Esophagus mucosa (tissue), 1 donor: ENCODE results near the gene ACSL1. TPM values are rescaled to one million over a fixed set of nuclear protein-coding genes. Genes with fewer than 3 reads are reported as not detected.
"Not testable (repeated sequence)": the region's sequence is repeated elsewhere in the genome, so short reads cannot be mapped to it uniquely, and the experiment has no call there.

Experiments used
- ATAC-seq: fragments of 200-7000 bp; cut with Tn5 transposase; one replicate; pipeline ENCODE4 v1.9.1; 2020
- total RNA-seq: library from RNA; stranded (reverse); gene quantifications from one replicate; pipeline ENCODE4 v1.2.4, GENCODE V29; 2023
- donor health status: DM: yes; HTN: yes; CAD: no.

The ACSL1 gene
- total RNA-seq, 1 donor from 2014 or later = 74.3 TPM

DNA sequence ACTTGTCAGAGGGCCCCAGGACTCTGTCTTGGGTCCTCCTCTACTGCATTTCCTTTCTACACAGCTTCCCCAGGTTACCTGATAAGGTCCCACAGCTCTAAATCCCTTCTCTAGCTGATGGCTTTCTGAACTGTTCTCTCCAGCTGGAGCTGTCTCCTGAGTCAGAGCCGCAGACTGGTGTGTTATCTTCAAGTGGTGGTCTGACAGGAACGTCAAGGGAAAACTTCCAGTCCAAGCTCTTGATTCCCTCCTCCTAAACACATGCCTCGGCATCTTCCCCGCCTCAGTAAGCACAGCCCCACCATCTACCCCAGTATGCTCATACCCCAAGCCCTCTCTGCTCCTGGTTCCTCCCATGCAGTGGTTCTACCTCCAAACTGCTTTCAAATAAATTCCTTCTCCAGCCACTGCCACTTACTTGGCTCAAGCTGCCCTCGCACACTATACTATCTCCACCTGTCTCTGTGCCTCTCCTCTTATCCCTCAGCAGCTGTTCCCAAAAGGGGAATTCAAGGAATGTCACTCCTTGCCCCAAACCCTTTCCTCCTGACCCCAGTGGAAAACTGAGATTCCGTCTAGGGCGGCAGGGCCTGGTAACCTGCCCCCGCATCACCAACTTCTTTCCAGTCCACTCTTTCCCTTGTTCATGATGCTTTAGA is 74.7 kb downstream of the ACSL1 start:
- ATAC-seq = no peak

DNA sequence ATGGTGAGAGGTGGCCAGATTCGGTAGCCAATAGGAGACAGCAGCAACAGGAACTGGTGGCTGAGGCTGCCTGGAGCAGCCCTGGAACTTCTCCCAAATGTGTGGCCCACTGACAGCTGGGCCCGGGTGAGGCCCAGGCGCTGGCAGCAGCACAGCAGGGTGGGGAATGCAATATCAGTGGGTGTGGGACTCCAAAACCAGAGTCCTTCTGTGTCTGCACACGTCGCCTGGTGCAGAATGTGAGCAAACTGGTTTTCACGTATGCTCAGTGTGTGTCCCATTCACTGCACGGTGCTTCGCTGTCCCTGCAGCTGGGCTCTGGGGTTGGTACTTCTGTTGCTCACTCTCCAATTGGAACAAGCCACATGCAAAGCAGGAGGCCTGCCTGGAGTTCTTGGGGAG is 77.5 kb downstream of the ACSL1 start:
- peak; percentile 94 for ATAC-seq

- ATAC-seq = peak; percentile 66
These were observed 78.5 kb downstream of the ACSL1 start for GRCh38 chr4:184747034-184747830.

- peak; percentile 59 for ATAC-seq
These were observed 79.7 kb downstream of the ACSL1 start for GRCh38 chr4:184745831-184746795.

- ATAC-seq = no peak
These were observed 81.5 kb downstream of the ACSL1 start for GRCh38 chr4:184744236-184744635.

DNA sequence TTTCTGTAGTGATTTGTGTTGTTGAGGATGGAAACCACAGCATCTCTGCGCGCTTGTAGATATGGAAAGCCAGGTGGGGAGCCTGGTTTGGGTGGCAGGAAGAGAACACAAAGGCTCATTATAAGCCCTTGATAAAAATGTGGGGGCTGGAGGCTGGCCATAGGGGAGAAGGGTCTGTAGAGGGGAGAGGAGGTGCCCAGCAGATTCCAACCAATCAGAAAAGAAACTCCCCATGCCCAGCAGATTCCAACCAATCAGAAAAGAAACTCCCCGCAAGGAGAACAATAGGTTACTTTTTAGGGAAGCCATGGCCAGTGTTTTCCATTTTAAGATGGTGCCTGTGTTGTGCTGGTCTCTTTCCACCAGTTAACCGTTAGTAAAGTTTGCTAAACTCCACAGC is 82.1 kb downstream of the ACSL1 start:
- ATAC-seq = no peak

GRCh38 chr4:184741651-184742050 is 84.1 kb downstream of the ACSL1 start:
- ATAC-seq = not testable (repeated sequence)

DNA sequence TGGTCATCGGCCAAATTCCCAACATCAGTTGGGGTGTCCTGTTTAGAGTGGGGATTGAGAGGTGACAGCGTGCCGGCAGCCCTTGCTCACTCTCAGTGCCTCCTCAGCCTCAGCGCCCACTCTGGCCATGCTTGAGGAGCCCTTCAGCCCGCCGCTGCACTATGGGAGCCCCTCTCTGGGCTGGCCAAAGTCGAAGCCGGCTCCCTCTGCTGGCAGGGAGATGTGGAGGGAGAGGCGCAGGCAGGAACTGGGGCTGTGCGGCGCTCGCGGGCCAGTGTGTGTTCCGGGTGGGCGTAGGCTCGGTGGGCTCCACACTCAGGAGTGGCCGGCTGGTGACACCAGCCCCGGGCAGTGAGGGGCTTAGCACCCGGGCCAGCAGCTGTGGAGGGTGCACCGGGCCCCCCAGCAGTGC is 84.8 kb downstream of the ACSL1 start:
- ATAC-seq = peak; percentile 29

DNA sequence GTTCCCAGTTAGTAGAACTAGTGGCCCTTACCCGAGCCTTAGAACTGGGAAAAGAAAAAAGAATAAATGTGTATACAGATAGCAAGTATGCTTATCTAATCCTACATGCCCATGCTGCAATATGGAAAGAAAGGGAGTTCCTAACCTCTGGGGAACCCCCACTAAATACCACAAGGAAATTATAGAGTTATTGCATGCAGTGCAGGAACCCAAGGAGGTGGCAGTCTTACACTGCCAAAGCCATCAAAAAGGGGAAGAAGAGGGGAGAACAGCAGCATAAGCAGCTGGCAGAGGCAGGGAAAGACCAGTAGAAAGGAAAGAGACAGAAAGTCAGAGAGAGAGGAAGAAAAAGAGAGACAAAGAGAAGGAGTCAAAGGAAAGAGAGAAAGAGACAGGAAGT is 86.2 kb downstream of the ACSL1 start:
- ATAC-seq = not testable (repeated sequence)

DNA sequence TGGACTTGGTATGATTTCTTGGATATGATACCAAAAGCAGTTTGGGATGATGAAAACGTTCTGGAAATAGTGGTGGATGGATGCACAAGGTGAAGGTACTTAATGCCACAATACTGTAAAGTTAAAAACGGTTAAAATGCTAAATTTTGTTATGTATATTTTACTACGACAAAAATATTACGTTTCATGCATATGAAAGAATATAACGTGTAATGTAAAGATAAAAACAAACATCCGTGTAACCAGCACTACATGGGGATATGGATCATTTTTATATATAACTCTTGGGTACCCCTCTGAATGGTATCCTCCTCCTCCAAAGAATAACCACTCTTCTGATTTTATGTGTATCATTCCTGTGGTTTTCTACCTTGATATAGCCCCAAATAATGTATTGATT is 91.0 kb downstream of the ACSL1 start:
- ATAC-seq = no peak

- ATAC-seq = peak; percentile 97
These were observed 91.9 kb downstream of the ACSL1 start, which contains the start of gene CENPU for GRCh38 chr4:184733654-184734524. CENPU (minus strand) TSS chr4:184734096; CDS start chr4:184734062, 34 bp downstream.

- ATAC-seq = peak; percentile 77
These were observed 93.6 kb downstream of the ACSL1 start for GRCh38 chr4:184732126-184732525.

DNA sequence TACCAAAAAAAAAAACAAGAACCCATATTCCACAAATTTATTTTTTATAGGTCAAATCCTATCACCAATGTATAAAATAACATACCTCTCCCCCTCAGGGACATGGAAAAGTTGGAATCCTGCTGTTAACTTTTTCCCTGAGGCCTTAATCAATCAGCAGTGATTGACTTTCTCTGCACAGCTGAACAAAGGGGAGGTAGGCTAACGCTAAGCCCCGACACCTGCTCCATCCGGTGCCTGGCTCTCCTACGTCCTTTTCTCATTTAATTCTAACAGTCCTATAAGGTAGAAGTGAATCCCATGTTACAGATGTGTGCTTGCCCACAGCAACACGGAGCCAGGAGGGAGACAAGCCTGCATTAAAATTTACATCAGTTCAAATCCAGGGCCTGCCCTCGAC is 94.7 kb downstream of the ACSL1 start:
- no peak for ATAC-seq

DNA sequence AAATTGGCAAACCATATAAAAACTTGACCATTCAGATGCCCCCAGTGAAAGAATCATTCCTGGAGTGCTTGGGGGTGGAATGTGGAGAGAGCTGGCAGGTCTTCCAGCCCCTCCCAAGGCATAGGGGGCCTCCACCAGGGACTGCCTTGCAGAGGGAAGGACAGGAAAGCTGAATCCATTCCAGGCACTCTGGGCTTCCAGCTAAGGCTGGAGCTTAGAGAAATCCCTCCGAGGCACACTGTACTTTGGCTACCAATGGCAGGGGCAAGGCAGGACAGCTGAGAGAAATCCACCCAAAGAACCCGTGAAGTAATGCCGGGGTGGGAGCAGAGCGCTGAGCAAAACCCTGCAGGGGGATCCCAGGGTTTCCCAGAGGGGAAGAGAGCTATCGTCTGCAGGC is 95.8 kb downstream of the ACSL1 start:
- ATAC-seq = no peak

- peak; percentile 39 for ATAC-seq
These were observed 96.9 kb downstream of the ACSL1 start for GRCh38 chr4:184728858-184729257.

- no peak for ATAC-seq
These were observed 98.3 kb downstream of the ACSL1 start for GRCh38 chr4:184727430-184727829.

DNA sequence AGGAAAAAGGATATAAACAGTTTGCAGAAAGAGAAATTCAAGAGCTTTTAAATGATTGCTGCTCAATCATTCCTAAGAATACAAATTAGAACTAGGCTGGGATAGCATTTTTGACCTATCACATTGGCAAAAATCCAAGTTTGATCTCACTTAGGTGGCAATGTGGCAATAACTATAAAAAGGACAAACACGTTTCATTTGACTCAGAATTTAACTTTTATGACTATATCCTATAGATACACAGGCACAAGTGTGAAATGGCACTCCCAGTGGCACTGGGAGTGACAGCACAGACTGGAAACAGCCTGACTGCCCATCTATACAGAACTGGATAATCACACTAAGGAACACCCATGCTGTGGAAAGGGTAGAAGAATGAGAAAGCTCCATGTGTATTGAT is 103.0 kb downstream of the ACSL1 start:
- ATAC-seq = peak; percentile 66

- ATAC-seq = no peak
These were observed 104.5 kb downstream of the ACSL1 start for GRCh38 chr4:184721254-184721653.

- ATAC-seq = no peak
These were observed 106.4 kb downstream of the ACSL1 start for GRCh38 chr4:184719407-184719806.

- ATAC-seq = no peak
These were observed 110.2 kb downstream of the ACSL1 start for GRCh38 chr4:184715526-184715925.

- ATAC-seq = no peak
These were observed 111.9 kb downstream of the ACSL1 start for GRCh38 chr4:184713887-184714286.

DNA sequence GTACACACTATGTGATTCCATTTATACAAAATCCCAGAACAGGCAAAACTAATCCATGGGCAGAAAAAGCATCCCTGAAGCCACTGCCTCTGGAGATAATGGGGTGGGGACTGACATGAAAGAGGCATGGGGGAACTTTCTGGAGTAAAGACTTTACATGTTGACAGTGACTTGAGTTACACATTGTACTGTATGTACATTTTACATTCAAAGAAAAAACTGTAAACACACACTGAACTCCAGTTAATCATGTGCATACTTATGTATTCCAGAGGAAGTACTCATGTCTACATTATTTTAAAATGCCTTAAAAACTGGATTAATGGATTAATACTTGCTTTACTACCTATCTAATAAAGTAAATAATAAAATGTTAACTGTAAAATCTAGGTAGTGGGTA is 113.4 kb downstream of the ACSL1 start:
- no peak for ATAC-seq
